Activated CD8-positive, alpha-beta memory T cell treated with anti-CD3 and anti-CD28 coated beads, Interleukin-2, amount 50 U/mL, for 1 hour (primary cell): ENCODE results near the gene ENO3.
"Not testable (repeated sequence)": the region's sequence is repeated elsewhere in the genome, so short reads cannot be mapped to it uniquely, and the experiment has no call there.

Source experiments
- DNase-seq: peaks from one replicate; pipeline ENCODE4 v3.0.0-alpha.2; 2020; ENCODE audit errors: extremely low read depth

Gene ENO3

GRCh38 chr17:4950746-4951204, at the start of gene ENO3:
Gene ENO3 (plus strand): TSS chr17:4951119. CDS start chr17:4951830, 711 bp downstream.
- DNase-seq: no peak

- DNase-seq: no peak
Observed at GRCh38 chr17:4901648-4902344, 49.1 kb upstream of the ENO3 start.

GRCh38 chr17:4902540-4902939, 48.4 kb upstream of the ENO3 start:
- no peak for DNase-seq

GRCh38 chr17:4903051-4903818, 47.7 kb upstream of the ENO3 start, which contains the start of gene CHRNE:
Gene CHRNE (minus strand): TSS chr17:4903098. CDS start chr17:4903063, 35 bp downstream.
- DNase-seq: no peak

- DNase-seq: not testable (repeated sequence)
Observed at GRCh38 chr17:4906642-4907041, 44.3 kb upstream of the ENO3 start.

GRCh38 chr17:4908301-4908700, 42.6 kb upstream of the ENO3 start:
- no peak for DNase-seq

GRCh38 chr17:4908711-4909496, 42.0 kb upstream of the ENO3 start:
- DNase-seq: no peak

GRCh38 chr17:4913994-4914393, 36.9 kb upstream of the ENO3 start:
- DNase-seq: no peak

GRCh38 chr17:4914551-4914950, 36.4 kb upstream of the ENO3 start:
- not testable (repeated sequence) for DNase-seq

- no peak for DNase-seq
Observed at GRCh38 chr17:4919511-4920047, 31.3 kb upstream of the ENO3 start.

- DNase-seq: no peak
Observed at GRCh38 chr17:4920351-4921048, 30.4 kb upstream of the ENO3 start.

- DNase-seq: no peak
Observed at GRCh38 chr17:4921320-4921719, 29.6 kb upstream of the ENO3 start.

- not testable (repeated sequence) for DNase-seq
Observed at GRCh38 chr17:4926577-4927335, 24.2 kb upstream of the ENO3 start.

GRCh38 chr17:4928881-4929280, 22.0 kb upstream of the ENO3 start:
- DNase-seq: no peak

- no peak for DNase-seq
Observed at GRCh38 chr17:4931963-4932362, 19.0 kb upstream of the ENO3 start, which contains the start of gene GP1BA. Gene GP1BA (plus strand): TSS chr17:4932277. CDS start chr17:4932605, 328 bp downstream.

GRCh38 chr17:4932756-4933155, 18.2 kb upstream of the ENO3 start:
- no peak for DNase-seq

- no peak for DNase-seq
Observed at GRCh38 chr17:4933646-4934045, 17.3 kb upstream of the ENO3 start.

GRCh38 chr17:4934173-4934979, 16.5 kb upstream of the ENO3 start:
- no peak for DNase-seq

- DNase-seq: no peak
Observed at GRCh38 chr17:4935650-4936049, 15.3 kb upstream of the ENO3 start.

GRCh38 chr17:4936436-4936835, 14.5 kb upstream of the ENO3 start:
- DNase-seq: no peak
